IMR-90 (cell line): ENCODE results near the gene RNF144A.

Experiments used
- CHD1 ChIP-seq: IDR thresholded peaks from 2 replicates; pipeline ENCODE4 v1.6.1; 2012; ENCODE audit warnings: low read depth, low read length, improper control_type of control experiment
- CTCF ChIP-seq: conservative IDR thresholded peaks from 2 replicates; pipeline ENCODE4 v1.5.1; 2012; ENCODE audit warnings: mild to moderate bottlenecking, low read depth, low read length, improper control_type of control experiment
- FOS ChIP-seq: fragments of 150-350 bp; IDR thresholded peaks from 2 replicates; pipeline ENCODE4 v1.6.1; 2016; ENCODE audit warnings: low read depth, low read length
- MAZ ChIP-seq: IDR thresholded peaks from 2 replicates; pipeline ENCODE4 v1.6.1; 2012; ENCODE audit warnings: low read depth, mild to moderate bottlenecking, low read length, improper control_type of control experiment, moderate library complexity, borderline replicate concordance
- MXI1 ChIP-seq: IDR thresholded peaks from 2 replicates; pipeline ENCODE4 v1.6.1; 2012; ENCODE audit warnings: low read depth, mild to moderate bottlenecking, low read length, moderate library complexity, borderline replicate concordance
- NFE2L2 ChIP-seq: fragments of 150-350 bp; IDR thresholded peaks from 2 replicates; pipeline ENCODE4 v1.6.1; 2016; ENCODE audit warnings: low read depth, mild to moderate bottlenecking, low read length
- POLR2A ChIP-seq: IDR thresholded peaks from 2 replicates; pipeline ENCODE4 v1.6.1; 2012; ENCODE audit warnings: mild to moderate bottlenecking, low read depth, low read length
- SMC3 ChIP-seq: fragments of 150-350 bp; IDR thresholded peaks from 2 replicates; pipeline ENCODE4 v1.6.1; 2016; ENCODE audit warnings: low read depth, mild to moderate bottlenecking, antibody characterized with exemption, low read length, moderate library complexity
- TF ChIP-seq, protein P1 (sequence below): fragments of 150-350 bp; IDR thresholded peaks from 2 replicates; pipeline ENCODE4 v1.6.1; 2017; ENCODE audit warnings: mild to moderate bottlenecking, antibody characterized with exemption, low read length, low read depth

GRCh38 chr2:6978991-6979390 lies 61.8 kb downstream of the RNF144A start:
- TF ChIP-seq CTCF: no peak
- no peak for TF ChIP-seq POLR2A
- no peak for TF ChIP-seq MAZ
- TF ChIP-seq SMC3: no peak
- TF ChIP-seq, protein P1, sequence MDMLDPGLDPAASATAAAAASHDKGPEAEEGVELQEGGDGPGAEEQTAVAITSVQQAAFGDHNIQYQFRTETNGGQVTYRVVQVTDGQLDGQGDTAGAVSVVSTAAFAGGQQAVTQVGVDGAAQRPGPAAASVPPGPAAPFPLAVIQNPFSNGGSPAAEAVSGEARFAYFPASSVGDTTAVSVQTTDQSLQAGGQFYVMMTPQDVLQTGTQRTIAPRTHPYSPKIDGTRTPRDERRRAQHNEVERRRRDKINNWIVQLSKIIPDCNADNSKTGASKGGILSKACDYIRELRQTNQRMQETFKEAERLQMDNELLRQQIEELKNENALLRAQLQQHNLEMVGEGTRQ: no peak
- TF ChIP-seq CHD1: no peak
- no peak for TF ChIP-seq MXI1
- TF ChIP-seq FOS: no peak
- TF ChIP-seq NFE2L2: no peak
